Vagina (tissue), 2 donors: ENCODE measurements around the gene CDK15.

ENCODE experiments used
- CTCF ChIP-seq, 3 experiments: fragments of 450-650 bp in 2 of 3; fragments of 200-600 bp in 1 of 3; sonication (generic) in 1 of 3; IDR thresholded peaks; one replicate each; pipeline ENCODE4 v1.5.1; 2017 to 2019; ENCODE audit warnings: antibody characterized with exemption in 3 of 3, mild to moderate bottlenecking in 2 of 3, moderate library complexity in 2 of 3
- POLR2A ChIP-seq, 2 donors: fragments of 450-650 bp; IDR thresholded peaks; one replicate each; pipeline ENCODE4 v1.6.1; 2017; ENCODE audit warnings: antibody characterized with exemption in 2 of 2, mild to moderate bottlenecking in 2 of 2, moderate library complexity in 2 of 2

- no peak for TF ChIP-seq CTCF (IDR thresholded peaks at IDR 0.05)
- TF ChIP-seq POLR2A (IDR thresholded peaks at IDR 0.05) = no peak
Measured at GRCh38 chr2:201837391-201837790, 31.1 kb downstream of the CDK15 start.
